HL-60 (cell line): ENCODE measurements around the gene TTN.

Experiments used
- GABPA ChIP-seq: IDR thresholded peaks from 2 replicates; pipeline ENCODE4 v1.6.1; 2012; ENCODE audit warnings: low read depth
- POLR2AphosphoS5 ChIP-seq: IDR thresholded peaks from 2 replicates; pipeline ENCODE4 v1.6.1; 2012; ENCODE audit warnings: low read depth
- REST ChIP-seq: IDR thresholded peaks from 2 replicates; pipeline ENCODE4 v1.6.1; 2012; ENCODE audit warnings: low read depth; ENCODE audit not compliant: insufficient replicate concordance
- SPI1 ChIP-seq: IDR thresholded peaks from 2 replicates; pipeline ENCODE4 v1.6.1; 2012; ENCODE audit warnings: low read depth, mild to moderate bottlenecking, borderline replicate concordance
- TF ChIP-seq, protein P1 (sequence below): IDR thresholded peaks from one replicate; pipeline ENCODE4 v1.5.1; 2011; ENCODE audit warnings: low read length, control low read depth, inconsistent platforms; ENCODE audit not compliant: insufficient read depth

- TF ChIP-seq, protein P1, sequence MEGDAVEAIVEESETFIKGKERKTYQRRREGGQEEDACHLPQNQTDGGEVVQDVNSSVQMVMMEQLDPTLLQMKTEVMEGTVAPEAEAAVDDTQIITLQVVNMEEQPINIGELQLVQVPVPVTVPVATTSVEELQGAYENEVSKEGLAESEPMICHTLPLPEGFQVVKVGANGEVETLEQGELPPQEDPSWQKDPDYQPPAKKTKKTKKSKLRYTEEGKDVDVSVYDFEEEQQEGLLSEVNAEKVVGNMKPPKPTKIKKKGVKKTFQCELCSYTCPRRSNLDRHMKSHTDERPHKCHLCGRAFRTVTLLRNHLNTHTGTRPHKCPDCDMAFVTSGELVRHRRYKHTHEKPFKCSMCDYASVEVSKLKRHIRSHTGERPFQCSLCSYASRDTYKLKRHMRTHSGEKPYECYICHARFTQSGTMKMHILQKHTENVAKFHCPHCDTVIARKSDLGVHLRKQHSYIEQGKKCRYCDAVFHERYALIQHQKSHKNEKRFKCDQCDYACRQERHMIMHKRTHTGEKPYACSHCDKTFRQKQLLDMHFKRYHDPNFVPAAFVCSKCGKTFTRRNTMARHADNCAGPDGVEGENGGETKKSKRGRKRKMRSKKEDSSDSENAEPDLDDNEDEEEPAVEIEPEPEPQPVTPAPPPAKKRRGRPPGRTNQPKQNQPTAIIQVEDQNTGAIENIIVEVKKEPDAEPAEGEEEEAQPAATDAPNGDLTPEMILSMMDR: no peak
- no peak for TF ChIP-seq POLR2AphosphoS5
- no peak for TF ChIP-seq REST
- TF ChIP-seq SPI1: no peak
- TF ChIP-seq GABPA: no peak
These were observed 133.1 kb downstream of the TTN start for GRCh38 chr2:178674122-178674521.
